Osteoblast (primary cell): Measurements from ENCODE around the gene ANXA9. TPM values are rescaled to one million over a fixed set of nuclear protein-coding genes. Genes with fewer than 3 reads are reported as not detected.

Experiments
- DNase-seq: peaks from one replicate; pipeline ENCODE4 v3.0.0; 2011; ENCODE audit warnings: low spot score, mixed read lengths; ENCODE audit not compliant: insufficient read length; ENCODE audit errors: missing footprints
- H2AFZ ChIP-seq: 2 replicates; pipeline ENCODE4 v1.6.0; 2011; ENCODE audit warnings: mild to moderate bottlenecking, low read length
- H3K27ac ChIP-seq: 2 replicates; pipeline ENCODE4 v1.5.1; 2011; ENCODE audit warnings: mild to moderate bottlenecking, low read depth, low read length, moderate library complexity
- H3K27me3 ChIP-seq: 2 replicates; pipeline ENCODE4 v1.6.0; 2012; ENCODE audit warnings: mild to moderate bottlenecking, control low read depth, inconsistent platforms, low read length, moderate library complexity; ENCODE audit not compliant: insufficient read depth
- H3K36me3 ChIP-seq: 2 replicates; pipeline ENCODE4 v1.5.1; 2011; ENCODE audit warnings: mild to moderate bottlenecking, low read length, control low read depth, moderate library complexity; ENCODE audit not compliant: insufficient read depth
- H3K4me1 ChIP-seq: 2 replicates; pipeline ENCODE4 v1.5.1; 2011; ENCODE audit warnings: mild to moderate bottlenecking, low read length, control low read depth, moderate library complexity; ENCODE audit not compliant: insufficient read depth
- H3K4me2 ChIP-seq: 2 replicates; pipeline ENCODE4 v1.6.0; 2011; ENCODE audit warnings: mild to moderate bottlenecking, low read length; ENCODE audit not compliant: insufficient read depth
- H3K4me3 ChIP-seq: fragments of 200-600 bp; sonication (generic); 3 replicates; pipeline ENCODE4 v1.5.1; 2012; ENCODE audit warnings: mild to moderate bottlenecking, low read length, inconsistent platforms; ENCODE audit not compliant: insufficient read depth
- H3K79me2 ChIP-seq: 2 replicates; pipeline ENCODE4 v1.6.0; 2012; ENCODE audit warnings: mild to moderate bottlenecking, low read length, control low read depth, inconsistent platforms; ENCODE audit not compliant: insufficient read depth
- H3K9me3 ChIP-seq: 2 replicates; pipeline ENCODE4 v1.5.1; 2011; ENCODE audit warnings: low read depth, low read length, control low read depth
- H4K20me1 ChIP-seq: 2 replicates; pipeline ENCODE4 v1.6.0; 2012; ENCODE audit warnings: mild to moderate bottlenecking, low read length, control low read depth; ENCODE audit not compliant: insufficient read depth
- total RNA-seq: library from RNA; depleted of rRNA; stranded (reverse); fragments of >200 nt; gene quantifications from 2 replicates; pipeline ENCODE4 v1.2.3, GENCODE V29; 2012
- TF ChIP-seq, protein P1 (sequence below): IDR thresholded peaks from 2 replicates; pipeline ENCODE4 v1.5.1; 2011; ENCODE audit warnings: mild to moderate bottlenecking, low read depth, low read length, moderate library complexity; ENCODE audit errors: extremely low read depth

The ANXA9 gene
- total RNA-seq, 1 donor = under 0.01 TPM

DNA sequence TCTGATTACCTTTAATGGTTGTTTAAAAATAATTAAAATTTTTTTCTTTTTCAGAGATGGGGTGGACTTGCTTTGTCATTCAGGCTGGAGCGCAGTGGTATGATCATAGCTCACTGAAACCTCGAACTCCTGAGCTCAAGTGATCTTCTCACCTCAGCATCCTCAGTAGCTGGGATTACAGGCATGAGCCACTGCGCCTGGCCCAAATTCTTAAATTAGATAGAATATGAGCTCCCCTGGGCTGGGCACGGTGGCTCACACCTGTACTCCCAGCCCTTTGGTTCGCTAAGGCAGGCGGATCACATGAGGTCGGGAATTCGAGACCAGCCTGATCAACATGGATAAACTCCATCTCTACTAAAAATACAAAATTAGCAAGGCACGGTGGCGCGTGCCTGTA is 24.4 kb upstream of the ANXA9 start:
- no peaks in the 10 kb centered on the region for H4K20me1 ChIP-seq
- H2AFZ ChIP-seq = no peak overlapping the region
- no peaks in the 10 kb centered on the region for H3K27me3 ChIP-seq
- H3K79me2 ChIP-seq = no peaks in the 10 kb centered on the region
- no peak overlapping the region for H3K4me3 ChIP-seq
- no peak for DNase-seq
- H3K4me1 ChIP-seq = no peaks in the 10 kb centered on the region
- no peaks in the 10 kb centered on the region for H3K9me3 ChIP-seq
- TF ChIP-seq, protein P1, sequence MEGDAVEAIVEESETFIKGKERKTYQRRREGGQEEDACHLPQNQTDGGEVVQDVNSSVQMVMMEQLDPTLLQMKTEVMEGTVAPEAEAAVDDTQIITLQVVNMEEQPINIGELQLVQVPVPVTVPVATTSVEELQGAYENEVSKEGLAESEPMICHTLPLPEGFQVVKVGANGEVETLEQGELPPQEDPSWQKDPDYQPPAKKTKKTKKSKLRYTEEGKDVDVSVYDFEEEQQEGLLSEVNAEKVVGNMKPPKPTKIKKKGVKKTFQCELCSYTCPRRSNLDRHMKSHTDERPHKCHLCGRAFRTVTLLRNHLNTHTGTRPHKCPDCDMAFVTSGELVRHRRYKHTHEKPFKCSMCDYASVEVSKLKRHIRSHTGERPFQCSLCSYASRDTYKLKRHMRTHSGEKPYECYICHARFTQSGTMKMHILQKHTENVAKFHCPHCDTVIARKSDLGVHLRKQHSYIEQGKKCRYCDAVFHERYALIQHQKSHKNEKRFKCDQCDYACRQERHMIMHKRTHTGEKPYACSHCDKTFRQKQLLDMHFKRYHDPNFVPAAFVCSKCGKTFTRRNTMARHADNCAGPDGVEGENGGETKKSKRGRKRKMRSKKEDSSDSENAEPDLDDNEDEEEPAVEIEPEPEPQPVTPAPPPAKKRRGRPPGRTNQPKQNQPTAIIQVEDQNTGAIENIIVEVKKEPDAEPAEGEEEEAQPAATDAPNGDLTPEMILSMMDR = no peak
- H3K27ac ChIP-seq = no peak overlapping the region
- peaks cover 61% of the 10 kb centered on the region for H3K36me3 ChIP-seq
- no peak overlapping the region for H3K4me2 ChIP-seq

GRCh38 chr1:150960646-150961045 is 21.4 kb upstream of the ANXA9 start:
- Histone ChIP-seq H3K9me3 (no peaks in the 10 kb centered on the region), H3K36me3 (peaks cover 74% of the 10 kb centered on the region), H3K4me1 (no peaks in the 10 kb centered on the region), H2AFZ (no peak overlapping the region), H3K27ac (no peak overlapping the region), H3K4me3 (no peak overlapping the region), H4K20me1 (no peaks in the 10 kb centered on the region), H3K79me2 (no peaks in the 10 kb centered on the region), H3K4me2 (no peak overlapping the region), H3K27me3 (no peaks in the 10 kb centered on the region)
- DNase-seq = no peak
- TF ChIP-seq, protein P1 = no peak

DNA sequence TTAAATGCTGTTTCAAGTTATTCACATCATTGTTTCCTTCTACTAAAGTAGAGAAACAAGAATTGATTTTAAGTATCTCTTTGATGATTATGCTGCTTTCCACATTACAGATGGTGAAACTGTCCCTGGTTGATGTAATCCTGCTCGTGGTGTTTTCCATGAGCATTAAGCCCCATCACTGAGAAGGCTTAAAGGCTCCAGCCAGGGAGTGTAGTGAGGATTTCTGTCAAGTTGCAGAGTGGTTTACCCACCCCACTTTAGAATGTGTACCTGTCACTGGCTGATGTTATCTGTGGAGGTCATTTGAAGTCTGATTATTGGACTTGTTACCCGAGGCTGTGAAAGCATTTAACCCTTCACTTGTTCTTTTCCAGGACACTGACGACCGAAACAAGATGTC is 20.3 kb upstream of the ANXA9 start:
- Histone ChIP-seq H3K4me1 (no peaks in the 10 kb centered on the region), H2AFZ (no peak overlapping the region), H3K27me3 (no peaks in the 10 kb centered on the region), H3K4me2 (no peak overlapping the region), H3K36me3 (peaks cover 81% of the 10 kb centered on the region), H3K9me3 (no peaks in the 10 kb centered on the region), H3K27ac (no peak overlapping the region), H4K20me1 (peaks cover 5% of the 10 kb centered on the region), H3K79me2 (peaks cover 6% of the 10 kb centered on the region), H3K4me3 (no peak overlapping the region)
- TF ChIP-seq, protein P1 = no peak
- DNase-seq = no peak

- no peaks in the 10 kb centered on the region for H3K4me1 ChIP-seq
- TF ChIP-seq, protein P1 = no peak
- no peak overlapping the region for H3K4me3 ChIP-seq
- no peaks in the 10 kb centered on the region for H3K27me3 ChIP-seq
- no peak overlapping the region for H2AFZ ChIP-seq
- peaks cover 24% of the 10 kb centered on the region for H3K79me2 ChIP-seq
- no peak overlapping the region for H3K27ac ChIP-seq
- no peak overlapping the region for H3K4me2 ChIP-seq
- DNase-seq = no peak
- H3K36me3 ChIP-seq = peaks cover 89% of the 10 kb centered on the region
- no peaks in the 10 kb centered on the region for H3K9me3 ChIP-seq
- peaks cover 16% of the 10 kb centered on the region for H4K20me1 ChIP-seq
These were observed 18.6 kb upstream of the ANXA9 start for GRCh38 chr1:150963321-150964163.
